ENCODE results near the gene FBXO47. TPM values are rescaled to one million over a fixed set of nuclear protein-coding genes. Genes with fewer than 3 reads are reported as not detected.

The FBXO47 gene
- total and polyA plus RNA-seq, 9 of the 15 experiments (the other 6 are each of a cell fraction or from before 2014, with no cell fraction given): not detected

DNA sequence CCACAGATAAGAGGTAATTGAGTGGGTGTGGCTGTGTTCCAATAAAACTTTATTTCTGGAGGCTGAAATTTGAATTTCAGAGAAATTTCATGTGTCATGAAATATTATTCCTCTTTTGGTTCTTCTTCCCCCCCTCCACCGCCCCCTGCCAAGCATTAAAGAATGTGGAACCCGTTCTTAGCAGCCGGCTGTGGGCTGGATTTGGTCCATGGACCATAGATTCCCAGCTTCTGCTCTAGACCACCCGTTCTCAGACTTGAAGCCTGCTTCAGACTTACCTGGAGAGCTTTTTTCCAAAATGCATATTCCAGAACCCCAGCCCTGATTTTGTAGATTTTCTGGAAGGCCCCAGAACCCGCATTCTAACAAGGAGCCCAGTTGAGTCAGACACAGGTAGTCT lies 56.9 kb downstream of the FBXO47 start:
- intact Hi-C loops (cut with micrococcal nuclease) (no loop called here), in situ Hi-C loops (cut with MboI) (no loop called here)
- Histone ChIP-seq H3K9ac (ENCODE audit: insufficient read depth in 1 of 2, low read depth in 2 of 2, low read length in 2 of 2) (no peak overlapping the region), H3K4me3 (no peak overlapping the region), H3K36me3 (ENCODE audit: control insufficient read depth, insufficient read depth, low read length) (peaks cover 74% of the 10 kb centered on the region; the same call in 2 of the 3 replicates), H3K4me2 (ENCODE audit: insufficient read depth, low read length) (no peak overlapping the region), H3K27ac (ENCODE audit: extremely low read depth, low read depth, low read length) (no peak overlapping the region), H3K79me2 (ENCODE audit: control insufficient read depth, insufficient read depth, low read length) (peaks cover 8% of the 10 kb centered on the region; the same call in 1 of the 3 replicates), H2AFZ (ENCODE audit: low read depth, low read length) (no peak overlapping the region), H3K27me3 (ENCODE audit: control insufficient read depth in 2 of 2, insufficient read depth in 2 of 2, low read length in 2 of 2) (no peaks in the 10 kb centered on the region), H3K9me1 (ENCODE audit: control insufficient read depth, insufficient read depth, low read length) (no peaks in the 10 kb centered on the region), H4K20me1 (replicated peaks; ENCODE audit: control insufficient read depth, insufficient read depth, low read length) (peaks cover 11% of the 10 kb centered on the region; the same call in 1 of the 2 replicates), H3K9me3 (replicated peaks; ENCODE audit: control insufficient read depth, insufficient read depth, low read depth, low read length) (no peaks in the 10 kb centered on the region), H3K4me1 (replicated peaks in 1 of 2; ENCODE audit: control insufficient read depth in 2 of 2, insufficient read depth in 2 of 2, low read length in 2 of 2) (peaks cover 0 to 20% of the 10 kb centered on the region in 2 experiments; a peak in 1 of 5 replicates)
- no TSS peak for BruUV-seq (replicated peaks)
- POLR2A ChIA-PET: interaction anchor here (0.6 to 0.9 kb wide), 3 partner anchors 12 to 249 kb away, joined by 3 read pairs; no protein-coding TSS in a partner anchor
- FAIRE-seq: no peak
- CTCF ChIA-PET (ENCODE audit: low intra/inter-chr PET ratio): no interaction called here
- 77% methylated on average over 5 of the region's 5 CpGs for WGBS (ENCODE audit: insufficient coverage, low coverage, missing lambda C conversion rate)
- no peak for ATAC-seq
- peak in 1 of 4 experiments; percentile 30 for DNase-seq (ENCODE audit: extremely low read depth in 1 of 4, low spot score in 3 of 4)
- TF ChIP-seq PTBP1 (IDR thresholded peaks at IDR 0.05; ENCODE audit: low read depth, low read length): no peak
- TF ChIP-seq RBM39 (optimal IDR thresholded peaks at IDR 0.05; ENCODE audit: low read depth, low read length): no peak
- peak; percentile 85 for TF ChIP-seq ZBTB40 (IDR thresholded peaks at IDR 0.05)
- no peak for TF ChIP-seq ZBTB40 (CRISPR knock-in tag; IDR thresholded peaks at IDR 0.05)
- no peak for TF ChIP-seq PTTG1 (tag; IDR thresholded peaks at IDR 0.05; ENCODE audit: low read depth)
- no peak for TF ChIP-seq NFE2 (IDR thresholded peaks at IDR 0.05; ENCODE audit: low read depth)
- no peak for TF ChIP-seq TBP (optimal IDR thresholded peaks at IDR 0.05; ENCODE audit: low read depth, low read length)
- no peak for TF ChIP-seq AFF1 (IDR thresholded peaks at IDR 0.05; ENCODE audit: low read depth in 1 of 2, partially characterized antibody in 2 of 2)

All from K562 (cell line).